ENCODE measurements around the gene GPBP1. TPM values are rescaled to one million over a fixed set of nuclear protein-coding genes. Genes with fewer than 3 reads are reported as not detected.

Gene GPBP1
- polyA plus RNA-seq, 1 donor from 2014 or later: 149 TPM

GRCh38 chr5:57219386-57219785, 45.5 kb downstream of the GPBP1 start:
- H3K9ac ChIP-seq (ENCODE audit: low read length): no peak overlapping the region
- H3K36me3 ChIP-seq (ENCODE audit: insufficient read depth, low read length): no peaks in the 10 kb centered on the region
- no peak for TF ChIP-seq MXI1 (conservative IDR thresholded peaks at IDR 0.05; ENCODE audit: poor library complexity, severe bottlenecking)
- TF ChIP-seq REST (IDR thresholded peaks at IDR 0.05; ENCODE audit: borderline replicate concordance): no peak
- TF ChIP-seq TAF1 (IDR thresholded peaks at IDR 0.05; ENCODE audit: low read depth): no peak
- TF ChIP-seq SMC3 (conservative IDR thresholded peaks at IDR 0.05; ENCODE audit: poor library complexity): no peak
- TF ChIP-seq CTCF (IDR thresholded peaks at IDR 0.05; ENCODE audit: poor library complexity, severe bottlenecking): no peak
- TF ChIP-seq RAD21 (conservative IDR thresholded peaks at IDR 0.05): no peak
- no peak for TF ChIP-seq EZH2 (IDR thresholded peaks at IDR 0.05; ENCODE audit: borderline replicate concordance, insufficient read depth, low read length, poor library complexity, severe bottlenecking)
- TF ChIP-seq EP300 (conservative IDR thresholded peaks at IDR 0.05; ENCODE audit: poor library complexity, severe bottlenecking): no peak
- TF ChIP-seq POLR2AphosphoS5 (IDR thresholded peaks at IDR 0.05): no peak
- no peak overlapping the region for H3K27ac ChIP-seq (ENCODE audit: low read length)
- H3K4me3 ChIP-seq (ENCODE audit: low read length): no peak overlapping the region
- no peak overlapping the region for H2AFZ ChIP-seq (ENCODE audit: low read depth, low read length)
- H3K9me3 ChIP-seq (ENCODE audit: low read length): no peaks in the 10 kb centered on the region
- no peaks in the 10 kb centered on the region for H3K9me2 ChIP-seq (ENCODE audit: insufficient read depth, low read length)
- H3K27me3 ChIP-seq (ENCODE audit: insufficient read depth, low read depth, low read length): no peaks in the 10 kb centered on the region
- peaks cover 4% of the 10 kb centered on the region for H4K20me1 ChIP-seq (ENCODE audit: insufficient read depth)
- H3K4me2 ChIP-seq (ENCODE audit: low read length): no peak overlapping the region
- H3K79me2 ChIP-seq (replicated peaks; ENCODE audit: insufficient read depth, low read length): peaks cover 56% of the 10 kb centered on the region
- no peaks in the 10 kb centered on the region for H3F3A ChIP-seq (ENCODE audit: insufficient read depth, low read length, poor library complexity, severe bottlenecking)

- no peak overlapping the region for H3K4me3 ChIP-seq (ENCODE audit: low read length)
- TF ChIP-seq MXI1 (conservative IDR thresholded peaks at IDR 0.05; ENCODE audit: poor library complexity, severe bottlenecking) (no peak), EP300 (conservative IDR thresholded peaks at IDR 0.05; ENCODE audit: poor library complexity, severe bottlenecking) (no peak), REST (IDR thresholded peaks at IDR 0.05; ENCODE audit: borderline replicate concordance) (no peak), RAD21 (conservative IDR thresholded peaks at IDR 0.05) (peak; percentile 94), SMC3 (conservative IDR thresholded peaks at IDR 0.05; ENCODE audit: poor library complexity) (peak; percentile 92), TAF1 (IDR thresholded peaks at IDR 0.05; ENCODE audit: low read depth) (no peak), CTCF (IDR thresholded peaks at IDR 0.05; ENCODE audit: poor library complexity, severe bottlenecking) (peak; percentile 87)
- no peaks in the 10 kb centered on the region for H3K27me3 ChIP-seq (ENCODE audit: insufficient read depth, low read depth, low read length)
- no peaks in the 10 kb centered on the region for H3K9me2 ChIP-seq (ENCODE audit: insufficient read depth, low read length)
- H2AFZ ChIP-seq (ENCODE audit: low read depth, low read length): no peak overlapping the region
- H3K9ac ChIP-seq (ENCODE audit: low read length): no peak overlapping the region
- H3K9me3 ChIP-seq (ENCODE audit: low read length): no peaks in the 10 kb centered on the region
- peaks cover 51% of the 10 kb centered on the region for H3K79me2 ChIP-seq (replicated peaks; ENCODE audit: insufficient read depth, low read length)
- H3K4me2 ChIP-seq (ENCODE audit: low read length): no peak overlapping the region
- H3F3A ChIP-seq (ENCODE audit: insufficient read depth, low read length, poor library complexity, severe bottlenecking): no peaks in the 10 kb centered on the region
- H3K27ac ChIP-seq (ENCODE audit: low read length): no peak overlapping the region
- H4K20me1 ChIP-seq (ENCODE audit: insufficient read depth): peaks cover 4% of the 10 kb centered on the region
- no peaks in the 10 kb centered on the region for H3K36me3 ChIP-seq (ENCODE audit: insufficient read depth, low read length)
Measured at GRCh38 chr5:57221049-57221568, 47.2 kb downstream of the GPBP1 start.

Data from neural cell (in vitro differentiated cells).